MM.1S (cell line): Measurements from ENCODE around the gene CEACAM7.

Experiments
- DNase-seq: peaks from one replicate; pipeline ENCODE4 v3.0.0-alpha.2; 2015
- H2AFZ ChIP-seq: fragments of 300-600 bp; sonication (generic); 2 replicates; pipeline ENCODE4 v1.6.0; 2016; ENCODE audit warnings: antibody characterized with exemption, low read length
- H3F3A ChIP-seq: fragments of 300-600 bp; sonication (generic); 2 replicates; pipeline ENCODE4 v1.6.1; 2016; ENCODE audit warnings: mild to moderate bottlenecking, antibody characterized with exemption, low read length, moderate library complexity, mixed read lengths; ENCODE audit not compliant: insufficient read depth
- H3K27ac ChIP-seq: fragments of 300-600 bp; sonication (generic); 2 replicates; pipeline ENCODE4 v1.5.1; 2016; ENCODE audit warnings: mild to moderate bottlenecking, low read length
- H3K27me3 ChIP-seq: fragments of 300-600 bp; sonication (generic); replicated peaks from 2 replicates; pipeline ENCODE4 v1.6.0; 2016; ENCODE audit warnings: low read length; ENCODE audit not compliant: insufficient read depth
- H3K36me3 ChIP-seq: fragments of 300-600 bp; sonication (generic); replicated peaks from 2 replicates; pipeline ENCODE4 v1.6.1; 2016; ENCODE audit warnings: mild to moderate bottlenecking, low read length, mixed read lengths; ENCODE audit not compliant: insufficient read depth
- H3K4me1 ChIP-seq: fragments of 300-600 bp; sonication (generic); 2 replicates; pipeline ENCODE4 v1.6.1; 2016; ENCODE audit warnings: low read length, mixed read lengths
- H3K4me2 ChIP-seq: fragments of 300-600 bp; sonication (generic); 2 replicates; pipeline ENCODE4 v1.6.0; 2016; ENCODE audit warnings: low read depth, low read length
- H3K4me3 ChIP-seq: fragments of 300-600 bp; sonication (generic); 2 replicates; pipeline ENCODE4 v1.5.1; 2016; ENCODE audit warnings: low read length, mixed read lengths
- H3K79me2 ChIP-seq: fragments of 300-600 bp; sonication (generic); 2 replicates; pipeline ENCODE4 v1.6.1; 2016; ENCODE audit warnings: mixed run types, low read length, mixed read lengths
- H3K9ac ChIP-seq: fragments of 300-600 bp; sonication (generic); 2 replicates; pipeline ENCODE4 v1.6.1; 2016; ENCODE audit warnings: low read length, mixed read lengths
- H3K9me2 ChIP-seq: fragments of 300-600 bp; sonication (generic); replicated peaks from 2 replicates; pipeline ENCODE4 v1.6.1; 2016; ENCODE audit warnings: mild to moderate bottlenecking, low read length, mixed read lengths; ENCODE audit not compliant: insufficient read depth
- H3K9me3 ChIP-seq: fragments of 300-600 bp; sonication (generic); replicated peaks from 2 replicates; pipeline ENCODE4 v1.6.1; 2016; ENCODE audit warnings: mild to moderate bottlenecking, low read length, mixed read lengths; ENCODE audit not compliant: insufficient read depth
- H4K20me1 ChIP-seq: fragments of 300-600 bp; sonication (generic); 2 replicates; pipeline ENCODE4 v1.6.1; 2016; ENCODE audit warnings: mild to moderate bottlenecking, low read length, moderate library complexity, mixed read lengths; ENCODE audit not compliant: insufficient read depth
- EZH2 ChIP-seq: fragments of 300-600 bp; sonication (generic); optimal IDR thresholded peaks from 2 replicates; pipeline ENCODE3; 2017; ENCODE audit warnings: low read depth, mild to moderate bottlenecking, antibody characterized with exemption, low read length, mixed read lengths
- EZH2phosphoT487 ChIP-seq: fragments of 300-600 bp; sonication (generic); IDR thresholded peaks from 2 replicates; pipeline ENCODE4 v1.6.1; 2018; ENCODE audit warnings: antibody characterized with exemption, low read length
- TF ChIP-seq, protein P1 (sequence below): fragments of 300-600 bp; sonication (generic); IDR thresholded peaks from 2 replicates; pipeline ENCODE4 v1.5.1; 2016; ENCODE audit warnings: antibody characterized with exemption, low read length, mixed read lengths

CEACAM7 gene

DNA sequence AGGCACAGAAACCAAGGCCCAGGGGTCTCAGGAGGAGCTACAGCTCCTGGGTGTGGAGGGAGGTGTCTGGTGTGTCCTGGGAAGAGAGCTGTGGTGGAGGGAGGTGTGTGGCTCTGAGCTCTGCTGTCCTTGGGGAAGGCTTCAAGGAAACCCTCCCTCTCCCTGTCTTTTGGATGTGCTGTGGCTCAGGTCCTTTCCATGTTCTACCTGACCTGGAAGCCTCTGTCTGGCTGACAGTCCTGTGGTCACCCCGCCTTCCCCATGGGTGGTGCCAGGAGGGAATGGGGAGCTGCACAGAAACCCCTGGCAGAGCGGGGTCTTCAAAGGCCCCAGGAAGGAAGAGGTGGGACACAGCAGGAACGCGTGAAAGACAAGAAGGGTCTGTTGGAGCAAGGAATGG lies 617 bp upstream of the CEACAM7 start:
- Histone ChIP-seq H2AFZ (no peak overlapping the region), H3F3A (no peaks in the 10 kb centered on the region), H3K9me2 (no peaks in the 10 kb centered on the region), H4K20me1 (no peaks in the 10 kb centered on the region), H3K9ac (no peak overlapping the region), H3K79me2 (no peaks in the 10 kb centered on the region), H3K27ac (no peak overlapping the region), H3K4me2 (no peak overlapping the region), H3K36me3 (no peaks in the 10 kb centered on the region), H3K9me3 (no peaks in the 10 kb centered on the region), H3K27me3 (peaks cover 70% of the 10 kb centered on the region), H3K4me3 (no peak overlapping the region), H3K4me1 (no peaks in the 10 kb centered on the region)
- DNase-seq = no peak
- TF ChIP-seq EZH2 (no peak), EZH2phosphoT487 (no peak)
- TF ChIP-seq, protein P1, sequence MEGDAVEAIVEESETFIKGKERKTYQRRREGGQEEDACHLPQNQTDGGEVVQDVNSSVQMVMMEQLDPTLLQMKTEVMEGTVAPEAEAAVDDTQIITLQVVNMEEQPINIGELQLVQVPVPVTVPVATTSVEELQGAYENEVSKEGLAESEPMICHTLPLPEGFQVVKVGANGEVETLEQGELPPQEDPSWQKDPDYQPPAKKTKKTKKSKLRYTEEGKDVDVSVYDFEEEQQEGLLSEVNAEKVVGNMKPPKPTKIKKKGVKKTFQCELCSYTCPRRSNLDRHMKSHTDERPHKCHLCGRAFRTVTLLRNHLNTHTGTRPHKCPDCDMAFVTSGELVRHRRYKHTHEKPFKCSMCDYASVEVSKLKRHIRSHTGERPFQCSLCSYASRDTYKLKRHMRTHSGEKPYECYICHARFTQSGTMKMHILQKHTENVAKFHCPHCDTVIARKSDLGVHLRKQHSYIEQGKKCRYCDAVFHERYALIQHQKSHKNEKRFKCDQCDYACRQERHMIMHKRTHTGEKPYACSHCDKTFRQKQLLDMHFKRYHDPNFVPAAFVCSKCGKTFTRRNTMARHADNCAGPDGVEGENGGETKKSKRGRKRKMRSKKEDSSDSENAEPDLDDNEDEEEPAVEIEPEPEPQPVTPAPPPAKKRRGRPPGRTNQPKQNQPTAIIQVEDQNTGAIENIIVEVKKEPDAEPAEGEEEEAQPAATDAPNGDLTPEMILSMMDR = no peak

DNA sequence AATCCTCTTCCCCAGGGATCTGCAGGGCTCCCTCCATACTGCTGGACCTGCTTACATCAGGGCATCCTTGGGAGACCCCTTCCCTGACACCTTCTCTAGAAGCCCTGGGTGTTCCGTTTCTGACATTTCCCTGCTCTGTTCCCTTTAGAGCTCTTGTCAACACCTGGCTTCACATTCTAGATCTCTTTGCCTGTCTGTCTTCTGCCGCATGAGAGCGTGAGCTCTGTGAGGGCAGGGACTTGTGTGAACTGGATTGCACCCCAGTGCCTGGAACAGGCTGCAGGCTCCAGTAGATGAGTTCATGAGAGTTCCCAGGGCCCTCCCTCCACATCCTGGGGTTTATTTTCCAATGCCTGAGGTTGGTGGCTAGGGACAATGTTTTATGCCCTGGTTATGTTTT lies 651 bp downstream of the CEACAM7 start:
- Histone ChIP-seq H3K27ac (no peak overlapping the region), H3K9ac (no peak overlapping the region), H3K4me2 (no peak overlapping the region), H3K27me3 (peaks cover 73% of the 10 kb centered on the region), H3K4me3 (no peak overlapping the region), H3K4me1 (no peaks in the 10 kb centered on the region), H3K9me3 (no peaks in the 10 kb centered on the region), H3K9me2 (no peaks in the 10 kb centered on the region), H2AFZ (no peak overlapping the region), H3K79me2 (no peaks in the 10 kb centered on the region), H3K36me3 (no peaks in the 10 kb centered on the region), H4K20me1 (no peaks in the 10 kb centered on the region), H3F3A (no peaks in the 10 kb centered on the region)
- DNase-seq = no peak
- TF ChIP-seq, protein P1 = no peak
- TF ChIP-seq EZH2phosphoT487 = no peak
- no peak for TF ChIP-seq EZH2

DNA sequence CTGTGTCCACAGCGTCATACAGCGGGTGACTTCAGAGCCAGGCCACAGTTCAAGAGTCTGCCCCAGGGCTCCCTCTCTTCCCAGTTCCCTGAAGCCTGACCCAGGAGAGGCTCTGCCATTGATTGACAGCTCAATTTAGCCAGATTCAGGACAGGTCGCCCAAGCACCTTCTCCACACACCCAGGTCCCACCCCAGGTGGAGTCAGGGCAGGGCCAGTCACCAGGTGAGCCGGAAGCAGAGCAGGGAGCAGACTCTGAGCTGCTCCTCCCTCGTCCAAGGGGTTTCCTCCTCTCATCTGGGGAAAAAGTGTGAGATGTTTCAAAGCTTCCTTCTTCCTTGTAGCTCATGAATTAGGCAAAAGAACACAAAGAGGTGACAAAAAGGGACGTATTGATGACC lies 5.6 kb downstream of the CEACAM7 start:
- H3K9me3 ChIP-seq = no peaks in the 10 kb centered on the region
- no peaks in the 10 kb centered on the region for H3K4me1 ChIP-seq
- H3K79me2 ChIP-seq = no peaks in the 10 kb centered on the region
- H4K20me1 ChIP-seq = no peaks in the 10 kb centered on the region
- no peak overlapping the region for H3K27ac ChIP-seq
- no peak overlapping the region for H3K4me3 ChIP-seq
- H3K9me2 ChIP-seq = no peaks in the 10 kb centered on the region
- H2AFZ ChIP-seq = no peak overlapping the region
- TF ChIP-seq, protein P1 = no peak
- TF ChIP-seq EZH2 (no peak), EZH2phosphoT487 (no peak)
- DNase-seq = no peak
- H3K4me2 ChIP-seq = no peak overlapping the region
- no peak overlapping the region for H3K9ac ChIP-seq
- H3K27me3 ChIP-seq = peaks cover 85% of the 10 kb centered on the region
- no peaks in the 10 kb centered on the region for H3K36me3 ChIP-seq
- no peaks in the 10 kb centered on the region for H3F3A ChIP-seq
